K562 (cell line): Measurements from ENCODE around the gene SMAD7. TPM values are rescaled to one million over a fixed set of nuclear protein-coding genes. Genes with fewer than 3 reads are reported as not detected.

ENCODE experiments used
- ATAC-seq: fragments of 200-7000 bp; cut with Tn5 transposase; 3 replicates; pipeline ENCODE4 v1.9.1; 2020; ENCODE audit warnings: moderate library complexity
- BruUV-seq: library from RNA; stranded (reverse); fragments of 400-500 nt; replicated peaks from 2 replicates; lab custom pipeline; 2021; lab: Mats Ljungman, UMichigan
- CTCF ChIA-PET: fragments of 300-600 bp; formaldehyde crosslinking; extraction: SDS; loops from one replicate; lab custom pipeline; 2021; ENCODE audit warnings: low intra/inter-chr PET ratio; lab: Yijun Ruan, JAX
- POLR2A ChIA-PET: fragments of 300-600, 350-650 bp; sonication (Branson Sonifier 250); formaldehyde crosslinking; extraction: SDS; loops from one replicate; lab custom pipeline; 2021; ENCODE audit warnings: antibody characterized with exemption, inconsistent platforms; lab: Yijun Ruan, JAX
- DNase-seq, 4 experiments: peaks; one replicate each; pipeline versions ENCODE4 v3.0.0 to v3.0.0-alpha.2; 2011 to 2018; ENCODE audit warnings: low spot score in 3 of 4, mixed read lengths in 3 of 4; ENCODE audit errors: extremely low read depth in 1 of 4
- FAIRE-seq: peaks from 2 replicates; lab custom pipeline; 2011; peaks lifted over from hg19 to GRCh38; lab: Jason Lieb, UNC
- H2AFZ ChIP-seq: 2 replicates; pipeline ENCODE4 v1.6.0; 2011; ENCODE audit warnings: low read depth, low read length, control low read depth, inconsistent platforms
- H3K27ac ChIP-seq: fragments of 200-600 bp; 3 replicates; pipeline ENCODE4 v1.8.0; 2011; ENCODE audit warnings: low read depth, mild to moderate bottlenecking, control low read depth, inconsistent platforms, low read length, moderate library complexity, mixed read lengths; ENCODE audit errors: extremely low read depth
- H3K27me3 ChIP-seq, 2 experiments: fragments of 300-600 bp in 1 of 2; 2 replicates in 1 of 2; 3 replicates in 1 of 2; pipeline versions ENCODE4 v1.6.0 to v1.8.0; 2011; ENCODE audit warnings: inconsistent platforms in 2 of 2, low read length in 2 of 2, mild to moderate bottlenecking in 1 of 2, mixed read lengths in 1 of 2, moderate library complexity in 1 of 2; ENCODE audit not compliant: control insufficient read depth in 2 of 2, insufficient read depth in 2 of 2
- H3K36me3 ChIP-seq: fragments of 300-600 bp; 3 replicates; pipeline ENCODE4 v1.8.0; 2011; ENCODE audit warnings: mild to moderate bottlenecking, low read length, inconsistent platforms; ENCODE audit not compliant: control insufficient read depth, insufficient read depth
- H3K4me1 ChIP-seq, 2 experiments: fragments of 200-600 bp in 1 of 2; replicated peaks in 1 of 2; 2 replicates in 1 of 2; 3 replicates in 1 of 2; pipeline versions ENCODE4 v1.5.1 to v1.8.0; 2011; ENCODE audit warnings: inconsistent platforms in 2 of 2, low read length in 2 of 2, mild to moderate bottlenecking in 1 of 2, mixed read lengths in 1 of 2, moderate library complexity in 1 of 2; ENCODE audit not compliant: control insufficient read depth in 2 of 2, insufficient read depth in 2 of 2
- H3K4me2 ChIP-seq: 2 replicates; pipeline ENCODE4 v1.6.1; 2011; ENCODE audit warnings: low read length, control low read depth, inconsistent platforms, mixed read lengths; ENCODE audit not compliant: insufficient read depth
- H3K4me3 ChIP-seq: fragments of 200-600 bp; sonication (generic), shearing (Covaris generic); 2 replicates; pipeline ENCODE4 v1.5.1; 2016; ENCODE audit warnings: control low read depth, inconsistent platforms
- H3K79me2 ChIP-seq: fragments of 200-600 bp; 3 replicates; pipeline ENCODE4 v1.8.0; 2011; ENCODE audit warnings: low read length, inconsistent platforms; ENCODE audit not compliant: control insufficient read depth, insufficient read depth
- H3K9ac ChIP-seq, 2 experiments: 2 replicates each; pipeline versions ENCODE4 v1.6.0 to v1.6.1; 2011; ENCODE audit warnings: low read depth in 2 of 2, low read length in 2 of 2, control low read depth in 1 of 2, inconsistent platforms in 1 of 2, mild to moderate bottlenecking in 1 of 2, mixed read lengths in 1 of 2; ENCODE audit not compliant: insufficient read depth in 1 of 2
- H3K9me1 ChIP-seq: one replicate; pipeline ENCODE4 v1.6.0; 2011; ENCODE audit warnings: inconsistent platforms, mild to moderate bottlenecking, low read length, moderate library complexity; ENCODE audit not compliant: control insufficient read depth, insufficient read depth
- H3K9me3 ChIP-seq: replicated peaks from 2 replicates; pipeline ENCODE4 v1.5.1; 2011; ENCODE audit warnings: low read depth, low read length, inconsistent platforms; ENCODE audit not compliant: control insufficient read depth, insufficient read depth
- H4K20me1 ChIP-seq: replicated peaks from 2 replicates; pipeline ENCODE4 v1.6.1; 2011; ENCODE audit warnings: low read length, inconsistent platforms, mixed read lengths; ENCODE audit not compliant: control insufficient read depth, insufficient read depth
- ASH1L ChIP-seq: fragments of 450-650 bp; IDR thresholded peaks from 2 replicates; pipeline ENCODE4 v1.6.1; 2018; ENCODE audit warnings: borderline replicate concordance, mild to moderate bottlenecking, low read depth; ENCODE audit not compliant: partially characterized antibody
- GABPA ChIP-seq: fragments of 200-800 bp; sonication (Bioruptor generic); conservative IDR thresholded peaks from 2 replicates; pipeline ENCODE4 v1.6.1; 2016; ENCODE audit warnings: low read depth, missing genetic modification characterization, missing compliant biosample characterization
- NFIC ChIP-seq: fragments of 450-650 bp; IDR thresholded peaks from 2 replicates; pipeline ENCODE4 v1.6.1; 2017; ENCODE audit warnings: mild to moderate bottlenecking, inconsistent platforms
- NR2C2 ChIP-seq, 2 experiments: fragments of 200-800 bp in 1 of 2; sonication (Bioruptor generic) in 1 of 2; sonication (generic) in 1 of 2; formaldehyde crosslinking in 1 of 2; IDR thresholded peaks; 2 replicates each; pipeline versions ENCODE4 v1.6.1 to v1.8.0; 2016 to 2022; ENCODE audit warnings: mild to moderate bottlenecking in 1 of 2, missing compliant biosample characterization in 1 of 2, missing genetic modification characterization in 1 of 2, missing genetic modification reagents in 1 of 2
- RFX7 ChIP-seq: fragments of 250-450 bp; sonication (Bioruptor Pico); IDR thresholded peaks from 2 replicates; pipeline ENCODE4 v1.5.1; 2021; ENCODE audit warnings: mild to moderate bottlenecking
- TAF15 ChIP-seq: fragments of 200-400 bp; formaldehyde crosslinking; IDR thresholded peaks from 2 replicates; pipeline ENCODE4 v1.6.1; 2017; ENCODE audit warnings: mild to moderate bottlenecking, low read depth, low read length, moderate library complexity
- TCF7L2 ChIP-seq: fragments of 150-350 bp; IDR thresholded peaks from 2 replicates; pipeline ENCODE4 v1.6.1; 2016; ENCODE audit warnings: low read depth, mild to moderate bottlenecking, low read length, moderate library complexity
- WGBS: fragments of 100-300 bp; shearing (Covaris generic); methylation state at CpG from one replicate; pipeline ENCODE4 v1.1.6; 2016; ENCODE audit warnings: low coverage, mixed read lengths; ENCODE audit not compliant: insufficient coverage; ENCODE audit errors: missing lambda C conversion rate; 5-methylcytosine and 5-hydroxymethylcytosine counted together
- in situ Hi-C: fragments of 300-500 bp; cut with MboI; formaldehyde crosslinking; loops from 4 replicates; pipeline ENCODE4 v1.15.0; 2018; ENCODE audit warnings: inconsistent platforms, mixed read lengths
- intact Hi-C: fragments of 100-400 bp; cut with micrococcal nuclease; formaldehyde crosslinking; loops from 2 replicates; pipeline ENCODE4 v1.14.2; 2022
- polyA plus RNA-seq, 8 experiments: library from polyadenylated mRNA; depleted of rRNA in 4 of 8; stranded (reverse) in 5 of 8; unstranded in 3 of 8; fragments of >200 nt; fragmentation: Nextera tagmentation in 2 of 8; fragmentation: Illumina TruSeq in 1 of 8; extraction: Ambion mirVana in 2 of 8; extraction: Trizol in 1 of 8; gene quantifications; 2 replicates each; pipeline versions ENCODE4 v1.2.1 to v1.2.3, GENCODE V29; 2011 to 2014; ENCODE audit warnings: inconsistent platforms in 1 of 8, missing spikeins in 1 of 8
- total RNA-seq, 7 experiments: library from RNA; depleted of rRNA in 6 of 7; stranded (reverse); fragments of >200 nt in 6 of 7; fragmentation: Illumina TruSeq in 2 of 7; extraction: Trizol in 2 of 7; gene quantifications; 2 replicates each; pipeline versions ENCODE4 v1.2.1 to v1.2.3, GENCODE V29; 2011 to 2021; ENCODE audit warnings: low replicate concordance in 1 of 7
- TF ChIP-seq, protein P1 (sequence below), 3 experiments: fragments of 200-800 bp in 1 of 3; sonication (Bioruptor generic) in 1 of 3; sonication (generic) in 1 of 3; formaldehyde crosslinking in 1 of 3; IDR thresholded peaks; 2 replicates each; pipeline versions ENCODE4 v1.6.1 to v1.8.0; 2016 to 2022; ENCODE audit warnings: mild to moderate bottlenecking in 2 of 3, missing compliant biosample characterization in 2 of 3, missing genetic modification characterization in 2 of 3, missing genetic modification reagents in 1 of 3
- TF ChIP-seq, protein P2 (sequence below), 2 experiments: fragments of 450-650 bp in 1 of 2; sonication (generic) in 1 of 2; formaldehyde crosslinking in 1 of 2; IDR thresholded peaks; 2 replicates each; pipeline versions ENCODE4 v1.7.1 to v1.9.0; 2016 to 2022; ENCODE audit warnings: inconsistent platforms in 1 of 2, mild to moderate bottlenecking in 1 of 2, missing genetic modification reagents in 1 of 2

The SMAD7 gene
- total and polyA plus RNA-seq, 9 of the 15 experiments (the other 6 are each of a cell fraction or from before 2014, with no cell fraction given), result 0.13 to 3.0 (median 1.6) TPM

DNA sequence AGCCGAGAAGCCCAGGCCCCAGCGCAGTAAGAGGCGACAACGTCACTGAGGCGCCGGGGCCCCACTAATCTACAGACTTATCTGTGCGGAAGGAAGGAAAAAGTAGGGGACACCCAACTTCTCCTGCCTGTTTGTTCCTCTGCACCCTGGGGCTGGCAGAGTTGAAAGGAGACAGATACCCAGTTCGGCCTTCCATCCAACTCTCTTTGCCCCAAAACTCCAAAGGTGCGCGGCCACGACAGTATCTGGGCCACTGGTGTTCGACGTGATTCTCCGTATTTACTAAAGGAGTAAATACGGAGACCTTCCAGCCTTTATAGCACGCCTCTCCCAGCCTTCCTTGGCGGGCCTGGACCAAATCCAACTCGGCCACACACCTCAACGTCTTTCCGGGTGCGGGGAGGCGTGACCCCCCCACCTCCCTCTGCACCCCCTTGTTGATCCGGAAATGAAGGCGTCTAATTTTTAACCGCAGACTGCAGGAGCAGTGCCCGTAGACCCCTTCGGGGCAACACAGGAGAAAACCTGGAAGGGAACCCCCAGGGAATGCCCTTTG lies 1.6 kb downstream of the SMAD7 start:
- FAIRE-seq, result no peak
- ChIA-PET POLR2A (interaction anchor here (1.0 to 1.2 kb wide), 2 partner anchors 15 to 27 kb away, joined by 4 to 9 read pairs; no protein-coding TSS in a partner anchor), CTCF (interaction anchor here (0.6 kb wide), 1 partner anchor 289 kb away, joined by 8 read pairs; no protein-coding TSS in a partner anchor)
- 8% methylated on average over 15 of the region's 27 CpGs for WGBS
- no peak overlapping the region for H2AFZ ChIP-seq
- peak overlapping the region; percentile 63 for H3K4me2 ChIP-seq
- peaks cover 3% of the 10 kb centered on the region for H3K9me1 ChIP-seq
- no peak for ATAC-seq
- no peaks in the 10 kb centered on the region for H3K36me3 ChIP-seq
- intact Hi-C loops, result loop anchor here (5.0 kb wide), 1 partner anchor 167 kb away; no protein-coding TSS in a partner anchor
- peak overlapping the region in 1 of 2 experiments; percentile 61; a peak in 1 of 4 replicates for H3K9ac ChIP-seq
- no peaks in the 10 kb centered on the region for H3K9me3 ChIP-seq
- in situ Hi-C loops, result no loop called here
- peak overlapping the region; percentile 38 for H3K4me3 ChIP-seq
- peaks cover 9 to 45% of the 10 kb centered on the region in 2 experiments for H3K4me1 ChIP-seq
- peaks cover 11% of the 10 kb centered on the region; the same call in 2 of the 3 replicates for H3K79me2 ChIP-seq
- H3K27ac ChIP-seq, result peak overlapping the region; percentile 41; the same call in 1 of the 3 replicates
- BruUV-seq, result no TSS peak
- H4K20me1 ChIP-seq, result peaks cover 5% of the 10 kb centered on the region; the same call in 1 of the 2 replicates
- no peak for DNase-seq
- H3K27me3 ChIP-seq, result peaks cover 0 to 12% of the 10 kb centered on the region in 2 experiments; a peak in 2 of 5 replicates
- no peak for TF ChIP-seq NR2C2 (CRISPR knock-in tag; IDR thresholded peaks at IDR 0.05)
- peak; percentile 4 for TF ChIP-seq NR2C2 (tag; IDR thresholded peaks at IDR 0.05)
- no peak for TF ChIP-seq ASH1L
- TF ChIP-seq, protein P1, sequence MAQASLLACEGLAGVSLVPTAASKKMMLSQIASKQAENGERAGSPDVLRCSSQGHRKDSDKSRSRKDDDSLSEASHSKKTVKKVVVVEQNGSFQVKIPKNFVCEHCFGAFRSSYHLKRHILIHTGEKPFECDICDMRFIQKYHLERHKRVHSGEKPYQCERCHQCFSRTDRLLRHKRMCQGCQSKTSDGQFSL (CRISPR knock-in tag; IDR thresholded peaks at IDR 0.05), result no peak
- TF ChIP-seq, protein P1 (tag; IDR thresholded peaks at IDR 0.05), result peak in 1 of 2 experiments; percentile 37; a peak in 1 of 4 replicates
- no peak for TF ChIP-seq RFX7 (CRISPR knock-in tag)
- no peak for TF ChIP-seq TAF15
- TF ChIP-seq NFIC, result peak; percentile 48
- TF ChIP-seq, protein P2, sequence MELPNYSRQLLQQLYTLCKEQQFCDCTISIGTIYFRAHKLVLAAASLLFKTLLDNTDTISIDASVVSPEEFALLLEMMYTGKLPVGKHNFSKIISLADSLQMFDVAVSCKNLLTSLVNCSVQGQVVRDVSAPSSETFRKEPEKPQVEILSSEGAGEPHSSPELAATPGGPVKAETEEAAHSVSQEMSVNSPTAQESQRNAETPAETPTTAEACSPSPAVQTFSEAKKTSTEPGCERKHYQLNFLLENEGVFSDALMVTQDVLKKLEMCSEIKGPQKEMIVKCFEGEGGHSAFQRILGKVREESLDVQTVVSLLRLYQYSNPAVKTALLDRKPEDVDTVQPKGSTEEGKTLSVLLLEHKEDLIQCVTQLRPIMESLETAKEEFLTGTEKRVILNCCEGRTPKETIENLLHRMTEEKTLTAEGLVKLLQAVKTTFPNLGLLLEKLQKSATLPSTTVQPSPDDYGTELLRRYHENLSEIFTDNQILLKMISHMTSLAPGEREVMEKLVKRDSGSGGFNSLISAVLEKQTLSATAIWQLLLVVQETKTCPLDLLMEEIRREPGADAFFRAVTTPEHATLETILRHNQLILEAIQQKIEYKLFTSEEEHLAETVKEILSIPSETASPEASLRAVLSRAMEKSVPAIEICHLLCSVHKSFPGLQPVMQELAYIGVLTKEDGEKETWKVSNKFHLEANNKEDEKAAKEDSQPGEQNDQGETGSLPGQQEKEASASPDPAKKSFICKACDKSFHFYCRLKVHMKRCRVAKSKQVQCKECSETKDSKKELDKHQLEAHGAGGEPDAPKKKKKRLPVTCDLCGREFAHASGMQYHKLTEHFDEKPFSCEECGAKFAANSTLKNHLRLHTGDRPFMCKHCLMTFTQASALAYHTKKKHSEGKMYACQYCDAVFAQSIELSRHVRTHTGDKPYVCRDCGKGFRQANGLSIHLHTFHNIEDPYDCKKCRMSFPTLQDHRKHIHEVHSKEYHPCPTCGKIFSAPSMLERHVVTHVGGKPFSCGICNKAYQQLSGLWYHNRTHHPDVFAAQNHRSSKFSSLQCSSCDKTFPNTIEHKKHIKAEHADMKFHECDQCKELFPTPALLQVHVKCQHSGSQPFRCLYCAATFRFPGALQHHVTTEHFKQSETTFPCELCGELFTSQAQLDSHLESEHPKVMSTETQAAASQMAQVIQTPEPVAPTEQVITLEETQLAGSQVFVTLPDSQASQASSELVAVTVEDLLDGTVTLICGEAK (IDR thresholded peaks at IDR 0.05), result no peak
- TF ChIP-seq, protein P2 (CRISPR knock-in tag; IDR thresholded peaks at IDR 0.05), result no peak
- TF ChIP-seq TCF7L2, result no peak
- TF ChIP-seq GABPA (tag), result peak; percentile 28; the same call in 1 of the 2 replicates
